Glutamatergic neuron (in vitro differentiated cells): Measurements from ENCODE around the gene ARHGEF9. TPM values are rescaled to one million over a fixed set of nuclear protein-coding genes. Genes with fewer than 3 reads are reported as not detected.

Source experiments
- DNase-seq: peaks from one replicate; pipeline ENCODE4 v3.0.0; 2022
- H3K27ac Mint-ChIP-seq: one replicate; pipeline ENCODE4 v1.8.0; 2020; ENCODE audit warnings: mild to moderate bottlenecking, mixed read lengths, inconsistent platforms; ENCODE audit not compliant: unreplicated experiment
- H3K27me3 Mint-ChIP-seq: one replicate; pipeline ENCODE4 v1.8.0; 2020; ENCODE audit warnings: mild to moderate bottlenecking, moderate library complexity, mixed read lengths, inconsistent platforms; ENCODE audit not compliant: unreplicated experiment
- H3K36me3 Mint-ChIP-seq: one replicate; pipeline ENCODE4 v1.8.0; 2020; ENCODE audit warnings: mild to moderate bottlenecking, mixed read lengths, inconsistent platforms; ENCODE audit not compliant: unreplicated experiment
- H3K4me1 Mint-ChIP-seq: one replicate; pipeline ENCODE4 v1.8.0; 2020; ENCODE audit warnings: mild to moderate bottlenecking, low read depth, mixed read lengths, inconsistent platforms; ENCODE audit not compliant: unreplicated experiment
- H3K4me3 Mint-ChIP-seq: one replicate; pipeline ENCODE4 v1.8.0; 2020; ENCODE audit warnings: mild to moderate bottlenecking, mixed read lengths, inconsistent platforms; ENCODE audit not compliant: unreplicated experiment
- H3K9me3 Mint-ChIP-seq: one replicate; pipeline ENCODE4 v1.8.0; 2020; ENCODE audit warnings: mild to moderate bottlenecking, moderate library complexity, mixed read lengths, inconsistent platforms; ENCODE audit not compliant: unreplicated experiment
- total RNA-seq: library from RNA; stranded (reverse); fragmentation: NEBNext Ultra II Directional; extraction: Animal tissue kit (Norgen Biotek cat#: 25700); gene quantifications from one replicate; pipeline ENCODE4 v1.2.1, GENCODE V29; 2021; ENCODE audit not compliant: unreplicated experiment
- TF ChIP-seq, protein P1 (sequence below): fragments of 200-600 bp; sonication (generic); IDR thresholded peaks from one replicate; pipeline ENCODE4 v1.5.0; 2021; ENCODE audit not compliant: partially characterized antibody, unreplicated experiment

The ARHGEF9 gene
- total RNA-seq, 1 donor from 2014 or later = 138 TPM

DNA sequence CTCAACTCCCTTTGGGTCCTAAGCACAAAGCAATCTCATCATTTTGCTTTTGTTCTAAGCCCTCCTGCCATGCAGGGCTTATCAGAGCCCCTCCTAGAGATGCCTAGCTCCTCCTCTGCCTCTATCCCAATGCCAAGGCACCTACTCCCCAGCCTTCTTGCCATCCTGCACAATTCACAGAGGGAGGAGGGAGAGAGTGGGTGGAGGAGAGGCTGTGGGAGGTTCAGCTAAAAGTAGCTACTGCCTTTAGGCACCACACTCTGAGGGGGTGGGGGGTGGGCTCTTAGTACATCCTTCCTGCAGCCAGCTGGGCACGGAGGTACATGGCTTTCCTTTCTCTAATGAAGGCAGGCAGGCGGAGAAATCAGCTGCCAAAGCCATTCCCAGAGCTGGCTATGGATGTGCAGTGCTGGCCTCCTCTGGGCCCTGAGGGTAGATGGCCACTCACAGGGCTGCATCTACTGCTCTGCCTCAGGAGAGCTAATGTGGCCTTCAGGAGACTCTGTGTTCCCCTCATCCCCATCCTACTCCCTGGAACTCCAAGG, 40.1 kb downstream of the ARHGEF9 start:
- Mint-ChIP-seq H3K27ac (no peak overlapping the region), H3K36me3 (no peaks in the 10 kb centered on the region), H3K4me1 (peaks cover 71% of the 10 kb centered on the region), H3K27me3 (peaks cover 4% of the 10 kb centered on the region), H3K9me3 (peaks cover 6% of the 10 kb centered on the region), H3K4me3 (no peak overlapping the region)
- no peak for DNase-seq
- TF ChIP-seq, protein P1, sequence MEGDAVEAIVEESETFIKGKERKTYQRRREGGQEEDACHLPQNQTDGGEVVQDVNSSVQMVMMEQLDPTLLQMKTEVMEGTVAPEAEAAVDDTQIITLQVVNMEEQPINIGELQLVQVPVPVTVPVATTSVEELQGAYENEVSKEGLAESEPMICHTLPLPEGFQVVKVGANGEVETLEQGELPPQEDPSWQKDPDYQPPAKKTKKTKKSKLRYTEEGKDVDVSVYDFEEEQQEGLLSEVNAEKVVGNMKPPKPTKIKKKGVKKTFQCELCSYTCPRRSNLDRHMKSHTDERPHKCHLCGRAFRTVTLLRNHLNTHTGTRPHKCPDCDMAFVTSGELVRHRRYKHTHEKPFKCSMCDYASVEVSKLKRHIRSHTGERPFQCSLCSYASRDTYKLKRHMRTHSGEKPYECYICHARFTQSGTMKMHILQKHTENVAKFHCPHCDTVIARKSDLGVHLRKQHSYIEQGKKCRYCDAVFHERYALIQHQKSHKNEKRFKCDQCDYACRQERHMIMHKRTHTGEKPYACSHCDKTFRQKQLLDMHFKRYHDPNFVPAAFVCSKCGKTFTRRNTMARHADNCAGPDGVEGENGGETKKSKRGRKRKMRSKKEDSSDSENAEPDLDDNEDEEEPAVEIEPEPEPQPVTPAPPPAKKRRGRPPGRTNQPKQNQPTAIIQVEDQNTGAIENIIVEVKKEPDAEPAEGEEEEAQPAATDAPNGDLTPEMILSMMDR = no peak

DNA sequence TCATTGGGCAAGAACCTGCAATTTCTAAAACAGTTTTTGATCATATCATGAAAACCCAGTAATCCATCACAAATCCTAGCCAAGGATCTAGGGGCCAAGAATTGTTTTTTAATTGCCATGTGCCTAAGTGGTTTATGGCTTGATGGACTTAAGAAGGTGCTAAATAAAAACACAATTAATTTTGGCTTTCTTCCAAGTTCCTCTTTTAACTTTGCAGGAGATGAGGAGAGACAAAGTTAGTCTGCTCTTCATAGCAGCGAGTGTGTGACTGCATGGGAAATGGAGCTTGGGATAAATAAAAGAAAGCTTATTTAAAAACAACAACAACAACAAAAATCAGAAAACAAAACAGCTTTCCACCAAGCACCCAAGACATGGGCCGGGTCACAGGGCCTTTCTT, 41.4 kb downstream of the ARHGEF9 start:
- H3K4me1 Mint-ChIP-seq = peaks cover 69% of the 10 kb centered on the region
- no peak for DNase-seq
- peaks cover 4% of the 10 kb centered on the region for H3K27me3 Mint-ChIP-seq

DNA sequence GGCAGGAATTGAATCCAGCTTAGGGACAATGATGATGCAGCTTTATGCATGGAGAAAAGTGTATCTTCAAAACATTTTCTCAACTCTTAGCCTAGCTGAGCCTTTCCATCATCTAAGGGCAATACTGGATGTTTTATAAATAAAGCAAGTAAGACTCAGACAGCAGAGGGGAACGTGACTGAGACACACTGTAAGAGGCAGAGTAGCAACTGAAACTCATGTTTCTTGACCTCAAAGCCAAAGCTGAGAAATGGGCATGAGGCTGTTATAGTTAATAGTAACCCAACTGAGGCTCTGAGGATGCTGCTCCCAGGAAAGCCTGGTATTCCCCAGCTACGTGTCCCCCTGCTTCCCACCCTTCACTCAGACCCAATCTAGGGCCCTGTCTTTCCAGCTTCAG, 44.6 kb downstream of the ARHGEF9 start:
- Mint-ChIP-seq H3K4me1 (peaks cover 59% of the 10 kb centered on the region), H3K27ac (no peak overlapping the region), H3K4me3 (no peak overlapping the region), H3K9me3 (peaks cover 3% of the 10 kb centered on the region), H3K27me3 (no peaks in the 10 kb centered on the region), H3K36me3 (no peaks in the 10 kb centered on the region)
- TF ChIP-seq, protein P1 = no peak
- no peak for DNase-seq

More for the DNA sequence above, 41.4 kb downstream of the ARHGEF9 start:
- peaks cover 6% of the 10 kb centered on the region for H3K9me3 Mint-ChIP-seq
- TF ChIP-seq, protein P1 = no peak
- no peak overlapping the region for H3K27ac Mint-ChIP-seq
- H3K4me3 Mint-ChIP-seq = no peak overlapping the region
- no peaks in the 10 kb centered on the region for H3K36me3 Mint-ChIP-seq

DNA sequence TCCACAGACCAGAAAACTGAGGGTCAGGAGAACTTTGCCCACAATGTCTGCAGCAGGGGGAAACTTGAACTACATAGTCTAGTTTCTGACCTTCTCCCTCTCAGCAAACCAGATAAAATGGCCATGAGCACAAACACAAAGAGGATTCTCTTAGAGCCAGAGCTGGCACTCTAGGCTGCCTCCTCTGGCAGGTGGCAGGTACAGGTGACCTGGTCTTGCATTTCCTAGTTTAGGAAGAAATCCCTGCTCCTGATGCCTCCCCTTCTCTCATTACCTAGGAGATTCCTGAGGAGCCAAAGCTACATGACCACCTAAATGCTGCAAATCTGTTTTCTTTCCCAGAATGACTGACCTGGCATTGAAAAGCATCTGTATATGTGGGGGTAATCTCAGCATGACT, 45.1 kb downstream of the ARHGEF9 start:
- DNase-seq = no peak
- Mint-ChIP-seq H3K36me3 (no peaks in the 10 kb centered on the region), H3K27me3 (no peaks in the 10 kb centered on the region), H3K9me3 (peaks cover 3% of the 10 kb centered on the region), H3K27ac (no peak overlapping the region), H3K4me3 (no peak overlapping the region), H3K4me1 (peaks cover 59% of the 10 kb centered on the region)
- TF ChIP-seq, protein P1 = no peak

DNA sequence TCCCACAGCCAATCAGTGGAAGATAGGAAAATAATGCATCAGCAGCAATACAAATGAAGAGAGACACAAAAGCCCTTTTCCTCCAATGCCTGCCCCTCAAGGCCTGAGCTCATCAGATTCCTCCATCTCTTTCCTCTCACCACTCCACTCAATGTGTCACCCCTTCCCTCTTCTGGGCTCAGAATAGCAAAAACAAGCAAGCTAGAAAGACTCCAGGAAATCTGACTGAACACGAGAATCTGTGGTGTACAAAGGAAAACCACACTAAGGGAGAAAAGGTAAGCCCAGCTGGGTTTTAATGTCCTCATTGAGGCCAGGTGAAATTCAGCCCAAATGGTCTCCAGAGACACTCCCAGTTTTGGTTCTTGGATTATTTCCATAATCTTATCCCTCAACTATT, 46.3 kb downstream of the ARHGEF9 start:
- TF ChIP-seq, protein P1 = no peak
- Mint-ChIP-seq H3K4me1 (peaks cover 50% of the 10 kb centered on the region), H3K4me3 (peak overlapping the region; percentile 57), H3K9me3 (peaks cover 3% of the 10 kb centered on the region), H3K27ac (no peak overlapping the region), H3K36me3 (no peaks in the 10 kb centered on the region), H3K27me3 (no peaks in the 10 kb centered on the region)
- no peak for DNase-seq
